IMR-90 (cell line): Measurements from ENCODE around the gene UBE2D4. TPM values are rescaled to one million over a fixed set of nuclear protein-coding genes. Genes with fewer than 3 reads are reported as not detected.

Source experiments
- ATAC-seq: fragments of 200-7000 bp; cut with Tn5 transposase; 2 replicates; pipeline ENCODE4 v1.9.1; 2020; ENCODE audit warnings: low read depth, mild to moderate bottlenecking, moderate library complexity
- BruUV-seq: library from RNA; stranded (reverse); fragments of 400-500 nt; replicated peaks from 2 replicates; lab custom pipeline; 2021; lab: Mats Ljungman, UMichigan
- CTCF ChIA-PET: fragments of 300-600 bp; formaldehyde crosslinking; extraction: SDS; loops from one replicate; lab custom pipeline; 2021; ENCODE audit warnings: antibody characterized with exemption; lab: Yijun Ruan, JAX
- POLR2A ChIA-PET: fragments of 300-600 bp; sonication (Branson Sonifier 250); formaldehyde crosslinking; loops from one replicate; lab custom pipeline; 2022; ENCODE audit warnings: antibody characterized with exemption; ENCODE audit not compliant: unreplicated experiment; lab: Charles Lee
- DNase-seq: peaks from one replicate; pipeline ENCODE4 v3.0.0; 2013
- H2AFZ ChIP-seq: replicated peaks from 2 replicates; pipeline ENCODE3; 2013; ENCODE audit warnings: low read length, mild to moderate bottlenecking; ENCODE audit not compliant: poor library complexity
- H2AK5ac ChIP-seq: 2 replicates; pipeline ENCODE4 v1.6.1; 2013; ENCODE audit warnings: low read depth, low read length, inconsistent platforms
- H2AK9ac ChIP-seq: replicated peaks from 2 replicates; pipeline ENCODE3; 2013; ENCODE audit warnings: mild to moderate bottlenecking, low read depth, low read length, moderate library complexity; ENCODE audit not compliant: poor library complexity
- H2BK120ac ChIP-seq: 2 replicates; pipeline ENCODE4 v1.6.1; 2013; ENCODE audit warnings: low read depth, low read length, inconsistent platforms
- H2BK15ac ChIP-seq: 3 replicates; pipeline ENCODE4 v1.6.1; 2013; ENCODE audit warnings: low read depth, low read length, inconsistent platforms
- H2BK20ac ChIP-seq: 2 replicates; pipeline ENCODE4 v1.6.1; 2013; ENCODE audit warnings: low read depth, mild to moderate bottlenecking, inconsistent platforms, low read length, moderate library complexity
- H2BK5ac ChIP-seq: 2 replicates; pipeline ENCODE4 v1.6.1; 2013; ENCODE audit warnings: mild to moderate bottlenecking, low read depth, low read length, inconsistent platforms; ENCODE audit not compliant: poor library complexity, severe bottlenecking
- H3K14ac ChIP-seq: replicated peaks from 2 replicates; pipeline ENCODE4 v1.6.1; 2013; ENCODE audit warnings: low read depth, low read length, inconsistent platforms
- H3K18ac ChIP-seq: 2 replicates; pipeline ENCODE4 v1.6.1; 2013; ENCODE audit warnings: low read depth, low read length, control low read depth
- H3K23ac ChIP-seq: 2 replicates; pipeline ENCODE4 v1.6.1; 2013; ENCODE audit warnings: low read depth, low read length, inconsistent platforms
- H3K27ac ChIP-seq: 2 replicates; pipeline ENCODE4 v1.5.1; 2013; ENCODE audit warnings: mild to moderate bottlenecking, control low read depth, low read length; ENCODE audit not compliant: insufficient read depth
- H3K27me3 ChIP-seq: 2 replicates; pipeline ENCODE4 v1.6.1; 2013; ENCODE audit warnings: low read length; ENCODE audit not compliant: control insufficient read depth, insufficient read depth
- H3K36me3 ChIP-seq: 2 replicates; pipeline ENCODE4 v1.6.1; 2013; ENCODE audit warnings: low read length, mixed read lengths; ENCODE audit not compliant: control insufficient read depth, insufficient read depth
- H3K4ac ChIP-seq: 2 replicates; pipeline ENCODE4 v1.6.1; 2013; ENCODE audit warnings: low read depth, low read length, inconsistent platforms
- H3K4me1 ChIP-seq: 2 replicates; pipeline ENCODE4 v1.6.1; 2013; ENCODE audit warnings: low read length, mixed read lengths; ENCODE audit not compliant: control insufficient read depth, insufficient read depth
- H3K4me2 ChIP-seq: 2 replicates; pipeline ENCODE4 v1.6.1; 2013; ENCODE audit warnings: low read depth, mild to moderate bottlenecking, control low read depth, low read length, moderate library complexity
- H3K4me3 ChIP-seq: 2 replicates; pipeline ENCODE4 v1.5.1; 2013; ENCODE audit warnings: low read depth, mild to moderate bottlenecking, control low read depth, low read length, moderate library complexity; ENCODE audit not compliant: insufficient read depth
- H3K56ac ChIP-seq: 2 replicates; pipeline ENCODE4 v1.6.1; 2013; ENCODE audit warnings: low read length, inconsistent platforms; ENCODE audit not compliant: insufficient read depth; ENCODE audit errors: extremely low read depth
- H3K79me1 ChIP-seq, 2 experiments: 2 replicates each; pipeline ENCODE4 v1.6.1; 2013; ENCODE audit warnings: low read length in 2 of 2, inconsistent platforms in 1 of 2, low read depth in 1 of 2
- H3K9ac ChIP-seq: 2 replicates; pipeline ENCODE4 v1.6.1; 2013; ENCODE audit warnings: low read depth, low read length, control low read depth
- H3K9me1 ChIP-seq: 2 replicates; pipeline ENCODE4 v1.6.1; 2013; ENCODE audit warnings: low read length, inconsistent platforms; ENCODE audit not compliant: insufficient read depth
- H3K9me3 ChIP-seq: 2 replicates; pipeline ENCODE4 v1.6.1; 2013; ENCODE audit warnings: low read length; ENCODE audit not compliant: control insufficient read depth, insufficient read depth
- H4K20me1 ChIP-seq: 2 replicates; pipeline ENCODE4 v1.6.1; 2013; ENCODE audit warnings: low read length, inconsistent platforms; ENCODE audit not compliant: insufficient read depth
- H4K5ac ChIP-seq: 2 replicates; pipeline ENCODE4 v1.6.1; 2013; ENCODE audit warnings: mild to moderate bottlenecking, low read depth, low read length, control low read depth
- H4K8ac ChIP-seq, 2 experiments: 2 replicates each; pipeline ENCODE4 v1.6.1; 2013; ENCODE audit warnings: low read depth in 2 of 2, low read length in 2 of 2, control low read depth in 1 of 2, inconsistent platforms in 1 of 2
- H4K91ac ChIP-seq: 2 replicates; pipeline ENCODE4 v1.6.1; 2013; ENCODE audit warnings: low read depth, low read length, inconsistent platforms; ENCODE audit not compliant: insufficient read depth
- CHD1 ChIP-seq: IDR thresholded peaks from 2 replicates; pipeline ENCODE4 v1.6.1; 2012; ENCODE audit warnings: low read depth, low read length, improper control_type of control experiment
- CTCF ChIP-seq: conservative IDR thresholded peaks from 2 replicates; pipeline ENCODE4 v1.5.1; 2012; ENCODE audit warnings: mild to moderate bottlenecking, low read depth, low read length, improper control_type of control experiment
- ELK1 ChIP-seq: fragments of 150-350 bp; IDR thresholded peaks from 2 replicates; pipeline ENCODE4 v1.6.1; 2016; ENCODE audit warnings: low read depth, mild to moderate bottlenecking, low read length, moderate library complexity, borderline replicate concordance
- FOS ChIP-seq: fragments of 150-350 bp; IDR thresholded peaks from 2 replicates; pipeline ENCODE4 v1.6.1; 2016; ENCODE audit warnings: low read depth, low read length
- NFE2L2 ChIP-seq: fragments of 150-350 bp; IDR thresholded peaks from 2 replicates; pipeline ENCODE4 v1.6.1; 2016; ENCODE audit warnings: low read depth, mild to moderate bottlenecking, low read length
- POLR2A ChIP-seq: IDR thresholded peaks from 2 replicates; pipeline ENCODE4 v1.6.1; 2012; ENCODE audit warnings: mild to moderate bottlenecking, low read depth, low read length
- RAD21 ChIP-seq: IDR thresholded peaks from 2 replicates; pipeline ENCODE4 v1.6.1; 2012; ENCODE audit warnings: low read length, improper control_type of control experiment
- RFX5 ChIP-seq: IDR thresholded peaks from 2 replicates; pipeline ENCODE4 v1.8.0; 2012; ENCODE audit warnings: low read depth, mild to moderate bottlenecking, low read length, moderate library complexity
- WGBS, 2 experiments: methylation state at CpG; one replicate each; pipeline versions ENCODE4 v1.1.5 to v1.1.7; 2013; ENCODE audit warnings: missing lambda C conversion rate in 2 of 2; ENCODE audit not compliant: insufficient read length in 1 of 2; ENCODE audit errors: extremely low coverage in 2 of 2; 5-methylcytosine and 5-hydroxymethylcytosine counted together
- dilution Hi-C: fragments of 300-500 bp; cut with HindIII; formaldehyde crosslinking; loops from one replicate; pipeline ENCODE4 v1.14.3; 2018; ENCODE audit warnings: low sequenced_read_pairs; ENCODE audit not compliant: unreplicated experiment
- in situ Hi-C: fragments of 300-500 bp; cut with MboI; formaldehyde crosslinking; loops from 3 replicates; pipeline ENCODE4 v1.14.3; 2019; ENCODE audit warnings: low sequenced_read_pairs, inconsistent platforms, mixed read lengths
- intact Hi-C: fragments of 100-400 bp; cut with micrococcal nuclease; formaldehyde crosslinking; loops from 2 replicates; pipeline ENCODE4 v1.10.0; 2022
- polyA plus RNA-seq, 3 experiments: library from polyadenylated mRNA; depleted of rRNA; stranded (reverse); fragments of >200 nt; gene quantifications; 2 replicates each; pipeline ENCODE4 v1.2.3, GENCODE V29; 2012; ENCODE audit warnings: low replicate concordance in 1 of 3
- total RNA-seq: library from RNA; depleted of rRNA; stranded (reverse); fragments of >200 nt; gene quantifications from 2 replicates; pipeline ENCODE4 v1.2.3, GENCODE V29; 2012

Gene UBE2D4
- total and polyA plus RNA-seq, 2 of the 4 experiments (the other 2 are of a cell fraction), result 9.7 to 10.5 TPM

GRCh38 chr7:43891069-43891955 is 34.9 kb upstream of the UBE2D4 start:
- Histone ChIP-seq H3K4me1 (peaks cover 2% of the 10 kb centered on the region; the same call in 1 of the 2 replicates), H3K18ac (no peak overlapping the region), H4K91ac (no peak overlapping the region), H3K79me1 (peaks cover 38 to 74% of the 10 kb centered on the region in 2 experiments), H3K4ac (no peak overlapping the region), H4K20me1 (peaks cover 33% of the 10 kb centered on the region), H3K9me1 (peaks cover 13% of the 10 kb centered on the region; the same call in 1 of the 2 replicates), H3K23ac (no peak overlapping the region), H2AK5ac (no peak overlapping the region), H3K27ac (no peak overlapping the region), H4K8ac (no peak overlapping the region), H2BK15ac (no peak overlapping the region), H3K36me3 (peaks cover 2% of the 10 kb centered on the region), H3K9ac (no peak overlapping the region), H3K14ac (no peak overlapping the region), H3K4me3 (no peak overlapping the region), H3K4me2 (no peak overlapping the region), H2BK120ac (no peak overlapping the region), H3K9me3 (no peaks in the 10 kb centered on the region), H4K5ac (no peak overlapping the region), H3K56ac (no peak overlapping the region), H3K27me3 (no peaks in the 10 kb centered on the region), H2AK9ac (no peak overlapping the region), H2BK5ac (no peak overlapping the region), H2AFZ (no peak overlapping the region), H2BK20ac (no peak overlapping the region)
- ChIA-PET CTCF (no interaction called here), POLR2A (no interaction called here)
- BruUV-seq, result no TSS peak
- WGBS, 2 experiments, result 90% methylated on average over 11 of the region's 12 CpGs; no CpG with 5 or more reads in 1 of the 2 experiments
- dilution Hi-C loops (no loop called here), intact Hi-C loops (no loop called here), in situ Hi-C loops (no loop called here)
- no peak for TF ChIP-seq FOS
- TF ChIP-seq CTCF, result no peak
- TF ChIP-seq RFX5, result no peak
- no peak for TF ChIP-seq RAD21
- TF ChIP-seq CHD1, result no peak
- no peak for TF ChIP-seq NFE2L2
- TF ChIP-seq POLR2A, result no peak
- no peak for TF ChIP-seq ELK1
- DNase-seq, result no peak
- ATAC-seq, result no peak
